A673 (cell line): ENCODE data around the gene ALDH7A1. TPM values are rescaled to one million over a fixed set of nuclear protein-coding genes. Genes with fewer than 3 reads are reported as not detected.

ENCODE experiments used
- BruUV-seq: library from RNA; stranded (reverse); fragments of 400-500 nt; replicated peaks from 2 replicates; lab custom pipeline; 2021; lab: Mats Ljungman, UMichigan
- CTCF ChIA-PET: fragments of 300-600 bp; sonication (Branson Sonifier 250); formaldehyde crosslinking; loops from one replicate; lab custom pipeline; 2022; ENCODE audit warnings: antibody characterized with exemption; lab: Charles Lee
- POLR2A ChIA-PET: fragments of 300-600 bp; sonication (Branson Sonifier 250); formaldehyde crosslinking; loops from one replicate; lab custom pipeline; 2022; ENCODE audit warnings: antibody characterized with exemption; ENCODE audit not compliant: low non-redundant PET; lab: Charles Lee
- DNase-seq: peaks from one replicate; pipeline ENCODE4 v3.0.0-alpha.2; 2015; ENCODE audit warnings: low spot score
- H3K27ac ChIP-seq: fragments of 200-600 bp; sonication (generic); 2 replicates; pipeline ENCODE4 v1.5.1; 2016; ENCODE audit warnings: mixed run types, low read depth, mild to moderate bottlenecking, mixed read lengths, antibody characterized with exemption, low read length; ENCODE audit not compliant: poor library complexity, severe bottlenecking
- H3K27me3 ChIP-seq: fragments of 200-600 bp; sonication (generic); replicated peaks from 2 replicates; pipeline ENCODE4 v1.6.1; 2017; ENCODE audit warnings: mixed run types, low read depth, mild to moderate bottlenecking, mixed read lengths, antibody characterized with exemption, low read length; ENCODE audit not compliant: insufficient read depth, poor library complexity
- H3K36me3 ChIP-seq: fragments of 200-600 bp; sonication (generic); 2 replicates; pipeline ENCODE4 v1.6.1; 2016; ENCODE audit warnings: mixed run types, mild to moderate bottlenecking, mixed read lengths, antibody characterized with exemption, low read length; ENCODE audit not compliant: insufficient read depth, poor library complexity, severe bottlenecking
- H3K4me1 ChIP-seq: fragments of 200-600 bp; sonication (generic); 2 replicates; pipeline ENCODE4 v1.6.1; 2017; ENCODE audit warnings: mixed run types, mild to moderate bottlenecking, mixed read lengths, antibody characterized with exemption, low read length; ENCODE audit not compliant: insufficient read depth, poor library complexity, severe bottlenecking
- H3K4me3 ChIP-seq: fragments of 200-600 bp; sonication (generic); 2 replicates; pipeline ENCODE4 v1.5.1; 2016; ENCODE audit warnings: low read depth, mixed run types, mild to moderate bottlenecking, mixed read lengths, low read length; ENCODE audit not compliant: poor library complexity, severe bottlenecking
- H3K9me3 ChIP-seq: fragments of 200-600 bp; sonication (generic); 2 replicates; pipeline ENCODE4 v1.6.1; 2016; ENCODE audit warnings: mixed run types, low read depth, mild to moderate bottlenecking, mixed read lengths, antibody characterized with exemption, low read length; ENCODE audit not compliant: poor library complexity, severe bottlenecking
- EZH2 ChIP-seq: fragments of 200-600 bp; sonication (generic); IDR thresholded peaks from 2 replicates; pipeline ENCODE4 v1.6.1; 2017; ENCODE audit warnings: borderline replicate concordance, low read depth, mild to moderate bottlenecking, mixed read lengths, antibody characterized with exemption, low read length; ENCODE audit not compliant: poor library complexity, severe bottlenecking
- intact Hi-C: fragments of 100-400 bp; cut with micrococcal nuclease; formaldehyde crosslinking; loops from one replicate; pipeline ENCODE4 v1.10.0; 2022; ENCODE audit not compliant: unreplicated experiment
- total RNA-seq: library from RNA; stranded (reverse); gene quantifications from 2 replicates; pipeline ENCODE4 v1.2.3, GENCODE V29; 2021
- TF ChIP-seq, protein P1 (sequence below): fragments of 300-800, 200-600 bp; sonication (generic); conservative IDR thresholded peaks from 2 replicates; pipeline ENCODE4 v1.5.1; 2017; ENCODE audit warnings: low read depth, mild to moderate bottlenecking, antibody characterized with exemption, low read length, moderate library complexity, mixed read lengths

The ALDH7A1 gene
- total RNA-seq, 1 experiment from 2014 or later: 95.2 TPM

DNA sequence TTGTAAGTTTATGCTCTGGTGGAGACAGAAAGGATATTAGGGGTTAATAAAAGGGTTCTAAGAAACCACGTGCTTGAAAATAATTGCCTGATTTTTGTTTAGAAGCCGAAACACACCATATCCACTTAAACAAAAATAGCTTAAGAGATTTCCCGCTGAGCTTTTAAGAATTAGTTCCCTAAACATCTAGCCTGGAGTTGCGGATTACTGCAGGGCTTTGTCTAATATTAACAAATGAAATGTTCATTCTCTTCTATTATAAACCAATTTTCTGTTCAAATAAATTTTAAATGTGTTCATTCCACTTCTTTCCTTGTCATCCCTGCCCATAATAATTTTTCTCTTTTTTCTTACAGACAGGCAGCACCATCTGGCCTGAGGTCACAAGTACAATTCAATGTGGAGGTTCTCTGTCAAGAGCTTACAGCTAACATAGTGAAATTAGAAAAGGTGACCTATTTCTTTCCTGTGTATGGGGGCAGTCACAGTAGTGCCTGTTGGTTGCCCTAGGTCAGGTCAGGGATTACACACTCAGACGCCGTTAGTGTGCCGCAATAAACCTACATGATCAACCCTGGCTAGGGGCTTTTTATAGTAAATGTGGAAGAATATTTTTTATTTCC lies 106.5 kb downstream of the ALDH7A1 start:
- Histone ChIP-seq H3K4me3 (no peak overlapping the region), H3K9me3 (no peaks in the 10 kb centered on the region), H3K27ac (no peak overlapping the region), H3K4me1 (peaks cover 16% of the 10 kb centered on the region), H3K36me3 (no peaks in the 10 kb centered on the region), H3K27me3 (peaks cover 12% of the 10 kb centered on the region)
- DNase-seq: peak; percentile 71
- BruUV-seq: no TSS peak
- intact Hi-C loops: no loop called here
- ChIA-PET CTCF (interaction anchor here (0.5 kb wide), 1 partner anchor 50 kb away, joined by 3 read pairs; no protein-coding TSS in a partner anchor), POLR2A (no interaction called here)
- TF ChIP-seq, protein P1, sequence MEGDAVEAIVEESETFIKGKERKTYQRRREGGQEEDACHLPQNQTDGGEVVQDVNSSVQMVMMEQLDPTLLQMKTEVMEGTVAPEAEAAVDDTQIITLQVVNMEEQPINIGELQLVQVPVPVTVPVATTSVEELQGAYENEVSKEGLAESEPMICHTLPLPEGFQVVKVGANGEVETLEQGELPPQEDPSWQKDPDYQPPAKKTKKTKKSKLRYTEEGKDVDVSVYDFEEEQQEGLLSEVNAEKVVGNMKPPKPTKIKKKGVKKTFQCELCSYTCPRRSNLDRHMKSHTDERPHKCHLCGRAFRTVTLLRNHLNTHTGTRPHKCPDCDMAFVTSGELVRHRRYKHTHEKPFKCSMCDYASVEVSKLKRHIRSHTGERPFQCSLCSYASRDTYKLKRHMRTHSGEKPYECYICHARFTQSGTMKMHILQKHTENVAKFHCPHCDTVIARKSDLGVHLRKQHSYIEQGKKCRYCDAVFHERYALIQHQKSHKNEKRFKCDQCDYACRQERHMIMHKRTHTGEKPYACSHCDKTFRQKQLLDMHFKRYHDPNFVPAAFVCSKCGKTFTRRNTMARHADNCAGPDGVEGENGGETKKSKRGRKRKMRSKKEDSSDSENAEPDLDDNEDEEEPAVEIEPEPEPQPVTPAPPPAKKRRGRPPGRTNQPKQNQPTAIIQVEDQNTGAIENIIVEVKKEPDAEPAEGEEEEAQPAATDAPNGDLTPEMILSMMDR: no peak

- no peaks in the 10 kb centered on the region for H3K36me3 ChIP-seq
- POLR2A ChIA-PET: no interaction called here
- intact Hi-C loops: no loop called here
Observed at GRCh38 chr5:126487596-126487995, 107.4 kb downstream of the ALDH7A1 start.

DNA sequence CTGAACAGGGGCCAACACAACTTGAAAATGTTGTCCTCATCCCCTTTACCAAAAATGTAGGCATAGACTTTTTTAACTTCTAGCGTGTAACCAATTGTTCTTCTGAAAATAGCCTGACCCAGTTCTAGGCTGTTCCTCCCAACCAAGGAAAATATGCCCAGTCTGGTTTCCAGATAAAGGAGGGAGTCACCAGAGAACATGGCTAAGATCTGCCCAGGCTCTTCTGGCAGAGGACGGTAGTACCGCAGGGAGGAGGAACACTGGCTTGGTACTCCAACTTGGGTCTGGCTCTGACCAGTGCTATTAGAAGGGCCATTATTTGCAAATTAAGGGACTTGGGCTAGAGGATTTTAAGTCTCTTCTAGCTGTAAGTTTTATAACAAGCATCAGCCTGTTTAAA lies 108.7 kb downstream of the ALDH7A1 start:
- BruUV-seq: no TSS peak
- ChIA-PET POLR2A (no interaction called here), CTCF (no interaction called here)
- no peak for DNase-seq
- Histone ChIP-seq H3K36me3 (no peaks in the 10 kb centered on the region), H3K4me3 (no peak overlapping the region), H3K27ac (no peak overlapping the region), H3K4me1 (peaks cover 16% of the 10 kb centered on the region), H3K27me3 (peaks cover 17% of the 10 kb centered on the region), H3K9me3 (no peaks in the 10 kb centered on the region)
- TF ChIP-seq EZH2: no peak
- TF ChIP-seq, protein P1: no peak
- intact Hi-C loops: no loop called here

More at GRCh38 chr5:126487596-126487995, 107.4 kb downstream of the ALDH7A1 start:
- Histone ChIP-seq H3K27me3 (peaks cover 17% of the 10 kb centered on the region), H3K4me3 (no peak overlapping the region), H3K27ac (no peak overlapping the region), H3K4me1 (peaks cover 16% of the 10 kb centered on the region), H3K9me3 (no peaks in the 10 kb centered on the region)
- CTCF ChIA-PET: no interaction called here
- DNase-seq: no peak
- no TSS peak for BruUV-seq
- TF ChIP-seq, protein P1: no peak
- no peak for TF ChIP-seq EZH2
